ENCODE data around the gene TRIP12.

The TRIP12 gene

GRCh38 chr2:229869226-229869625 lies 52.6 kb downstream of the TRIP12 start:
- H3K4me3 ChIP-seq (ENCODE audit: control insufficient read depth, low read depth, low read length) = no peak overlapping the region
- DNase-seq (ENCODE audit: low read depth) = no peak
- no peak for TF ChIP-seq CTCF (conservative IDR thresholded peaks at IDR 0.05; ENCODE audit: control insufficient read depth, insufficient read depth, low read depth, low read length)

GRCh38 chr2:229868794-229869193 lies 53.0 kb downstream of the TRIP12 start:
- no peak for TF ChIP-seq CTCF (conservative IDR thresholded peaks at IDR 0.05; ENCODE audit: control insufficient read depth, insufficient read depth, low read depth, low read length)
- DNase-seq (ENCODE audit: low read depth) = no peak

GRCh38 chr2:229865033-229865432 lies 56.8 kb downstream of the TRIP12 start:
- TF ChIP-seq CTCF (conservative IDR thresholded peaks at IDR 0.05; ENCODE audit: control insufficient read depth, insufficient read depth, low read depth, low read length) = no peak
- no peak for DNase-seq (ENCODE audit: low read depth)
- no peak overlapping the region for H3K4me3 ChIP-seq (ENCODE audit: control insufficient read depth, low read depth, low read length)

More at GRCh38 chr2:229868794-229869193, 53.0 kb downstream of the TRIP12 start:
- H3K4me3 ChIP-seq (ENCODE audit: control insufficient read depth, low read depth, low read length) = no peak overlapping the region

GRCh38 chr2:229861431-229861830 lies 60.4 kb downstream of the TRIP12 start:
- peak; percentile 21 for DNase-seq (ENCODE audit: low read depth)
- no peak for TF ChIP-seq CTCF (conservative IDR thresholded peaks at IDR 0.05; ENCODE audit: control insufficient read depth, insufficient read depth, low read depth, low read length)
- H3K4me3 ChIP-seq (ENCODE audit: control insufficient read depth, low read depth, low read length) = no peak overlapping the region

GRCh38 chr2:229860334-229860733 lies 61.5 kb downstream of the TRIP12 start:
- no peak for DNase-seq (ENCODE audit: low read depth)
- H3K4me3 ChIP-seq (ENCODE audit: control insufficient read depth, low read depth, low read length) = no peak overlapping the region
- no peak for TF ChIP-seq CTCF (conservative IDR thresholded peaks at IDR 0.05; ENCODE audit: control insufficient read depth, insufficient read depth, low read depth, low read length)

GRCh38 chr2:229858351-229858750 lies 63.5 kb downstream of the TRIP12 start:
- no peak for TF ChIP-seq CTCF (conservative IDR thresholded peaks at IDR 0.05; ENCODE audit: control insufficient read depth, insufficient read depth, low read depth, low read length)
- no peak for DNase-seq (ENCODE audit: low read depth)
- no peak overlapping the region for H3K4me3 ChIP-seq (ENCODE audit: control insufficient read depth, low read depth, low read length)

- no peak overlapping the region for H3K4me3 ChIP-seq (ENCODE audit: control insufficient read depth, low read depth, low read length)
- DNase-seq (ENCODE audit: low read depth) = no peak
- TF ChIP-seq CTCF (conservative IDR thresholded peaks at IDR 0.05; ENCODE audit: control insufficient read depth, insufficient read depth, low read depth, low read length) = no peak
Observed at GRCh38 chr2:229857634-229858033, 64.2 kb downstream of the TRIP12 start.
